SK-N-SH (cell line): ENCODE results near the gene POLR2C. TPM values are rescaled to one million over a fixed set of nuclear protein-coding genes. Genes with fewer than 3 reads are reported as not detected.

Experiments used
- CTCF ChIA-PET: fragments of 300-600, 350-600 bp; formaldehyde crosslinking; extraction: SDS; loops from one replicate; lab custom pipeline; 2021; lab: Yijun Ruan, JAX
- POLR2A ChIA-PET: fragments of 350-600 bp; sonication (Branson Sonifier 250); formaldehyde crosslinking; extraction: SDS; loops from one replicate; lab custom pipeline; 2020; ENCODE audit warnings: antibody characterized with exemption, inconsistent platforms; lab: Yijun Ruan, JAX
- DNase-seq: peaks from one replicate; pipeline ENCODE4 v3.0.0; 2012
- H2AFZ ChIP-seq: fragments of 200-600 bp; sonication (generic); 2 replicates; pipeline ENCODE4 v1.8.1; 2016; ENCODE audit warnings: antibody characterized with exemption, mild to moderate bottlenecking, low read depth
- H3F3A ChIP-seq: fragments of 200-600 bp; sonication (generic); replicated peaks from 2 replicates; pipeline ENCODE3; 2016; ENCODE audit warnings: antibody characterized with exemption, mild to moderate bottlenecking; ENCODE audit not compliant: insufficient read depth
- H3K27ac ChIP-seq, 2 experiments: fragments of 200-500 bp in 1 of 2; fragments of 200-600 bp in 1 of 2; sonication (Bioruptor generic) in 1 of 2; sonication (generic), shearing (Covaris generic) in 1 of 2; 2 replicates each; pipeline versions ENCODE4 v1.5.1 to v1.6.1; 2014 to 2016; ENCODE audit warnings: low read depth in 2 of 2, inconsistent platforms in 1 of 2, low read length in 1 of 2, mild to moderate bottlenecking in 1 of 2, mixed read lengths in 1 of 2
- H3K27me3 ChIP-seq: fragments of 200-600 bp; sonication (generic), shearing (Covaris generic); 2 replicates; pipeline ENCODE4 v1.6.1; 2016; ENCODE audit warnings: mixed run types; ENCODE audit not compliant: insufficient read depth
- H3K36me3 ChIP-seq, 2 experiments: fragments of 200-500 bp in 1 of 2; fragments of 200-600 bp in 1 of 2; sonication (Bioruptor generic) in 1 of 2; sonication (generic) in 1 of 2; replicated peaks in 1 of 2; 2 replicates each; pipeline versions ENCODE3 to v1.5.1; 2014 to 2016; ENCODE audit warnings: low read length in 1 of 2, mild to moderate bottlenecking in 1 of 2; ENCODE audit not compliant: insufficient read depth in 2 of 2, control insufficient read depth in 1 of 2
- H3K4me1 ChIP-seq, 2 experiments: fragments of 200-500 bp in 1 of 2; fragments of 200-600 bp in 1 of 2; sonication (Bioruptor generic) in 1 of 2; sonication (generic), shearing (Covaris generic) in 1 of 2; 2 replicates each; pipeline versions ENCODE4 v1.5.1 to v1.6.1; 2014 to 2016; ENCODE audit warnings: low read depth in 1 of 2, low read length in 1 of 2, mixed run types in 1 of 2; ENCODE audit not compliant: insufficient read depth in 2 of 2, control insufficient read depth in 1 of 2
- H3K4me2 ChIP-seq: fragments of 200-600 bp; sonication (generic), shearing (Covaris generic); 2 replicates; pipeline ENCODE4 v1.6.1; 2017; ENCODE audit warnings: mixed run types
- H3K4me3 ChIP-seq, 2 experiments: fragments of 200-500 bp in 1 of 2; fragments of 200-600 bp in 1 of 2; sonication (Bioruptor generic) in 1 of 2; sonication (generic), shearing (Covaris generic) in 1 of 2; 2 replicates each; pipeline versions ENCODE4 v1.5.1 to v1.8.1; 2014 to 2016; ENCODE audit warnings: low read depth in 2 of 2, inconsistent platforms in 1 of 2, low read length in 1 of 2, mild to moderate bottlenecking in 1 of 2, mixed read lengths in 1 of 2, moderate library complexity in 1 of 2
- H3K79me2 ChIP-seq: fragments of 200-600 bp; sonication (generic); 2 replicates; pipeline ENCODE4 v1.8.1; 2017; ENCODE audit warnings: mild to moderate bottlenecking; ENCODE audit not compliant: insufficient read depth
- H3K9ac ChIP-seq: fragments of 200-600 bp; sonication (generic); 2 replicates; pipeline ENCODE4 v1.6.1; 2017; ENCODE audit warnings: mixed run types
- H3K9me2 ChIP-seq: fragments of 200-600 bp; sonication (generic); 2 replicates; pipeline ENCODE4 v1.6.1; 2017; ENCODE audit warnings: mixed run types
- H3K9me3 ChIP-seq: fragments of 200-600 bp; sonication (generic); 2 replicates; pipeline ENCODE4 v1.6.1; 2017; ENCODE audit warnings: mixed run types, mild to moderate bottlenecking, moderate library complexity
- H4K20me1 ChIP-seq: fragments of 200-600 bp; sonication (generic); 2 replicates; pipeline ENCODE4 v1.6.1; 2017; ENCODE audit warnings: mild to moderate bottlenecking, mixed run types; ENCODE audit not compliant: insufficient read depth
- ELF1 ChIP-seq: IDR thresholded peaks from 2 replicates; pipeline ENCODE4 v1.4.0; 2012
- MXI1 ChIP-seq: IDR thresholded peaks from 2 replicates; pipeline ENCODE4 v1.6.1; 2012; ENCODE audit warnings: mild to moderate bottlenecking, low read depth, low read length, improper control_type of control experiment
- RFX5 ChIP-seq: IDR thresholded peaks from 2 replicates; pipeline ENCODE4 v1.6.1; 2012; ENCODE audit warnings: mild to moderate bottlenecking, improper control_type of control experiment, low read length
- RXRA ChIP-seq: IDR thresholded peaks from 2 replicates; pipeline ENCODE4 v1.4.0; 2012; ENCODE audit warnings: low read depth, mild to moderate bottlenecking, borderline replicate concordance
- SIN3A ChIP-seq: IDR thresholded peaks from 2 replicates; pipeline ENCODE4 v1.6.1; 2012; ENCODE audit warnings: low read depth, mild to moderate bottlenecking, low read length, moderate library complexity, borderline replicate concordance
- TAF1 ChIP-seq: IDR thresholded peaks from 2 replicates; pipeline ENCODE4 v1.6.1; 2012; ENCODE audit warnings: low read depth, mild to moderate bottlenecking, low read length, moderate library complexity, borderline replicate concordance
- YY1 ChIP-seq: IDR thresholded peaks from 2 replicates; pipeline ENCODE4 v1.4.0; 2012; ENCODE audit warnings: low read depth, mild to moderate bottlenecking
- WGBS: methylation state at CpG from one replicate; pipeline ENCODE4 v1.1.6; 2017; ENCODE audit warnings: low lambda C conversion rate; 5-methylcytosine and 5-hydroxymethylcytosine counted together
- polyA plus RNA-seq, 3 experiments: library from polyadenylated mRNA; depleted of rRNA; stranded (reverse); fragments of >200 nt; gene quantifications; 2 replicates each; pipeline ENCODE4 v1.2.3, GENCODE V29; 2012
- TF ChIP-seq, protein P1 (sequence below): fragments of 150-350 bp; IDR thresholded peaks from 2 replicates; pipeline ENCODE4 v1.6.1; 2017; ENCODE audit warnings: antibody characterized with exemption, low read length, low read depth, borderline replicate concordance
- TF ChIP-seq, protein P2 (sequence below): IDR thresholded peaks from 2 replicates; pipeline ENCODE4 v1.4.0; 2012; ENCODE audit warnings: low read depth, borderline replicate concordance
- TF ChIP-seq, protein P3 (sequence below): IDR thresholded peaks from 2 replicates; pipeline ENCODE4 v1.4.0; 2012; ENCODE audit warnings: low read depth

The POLR2C gene
- polyA plus RNA-seq, 1 of the 3 experiments (the other 2 are of a cell fraction) = 160 TPM

DNA sequence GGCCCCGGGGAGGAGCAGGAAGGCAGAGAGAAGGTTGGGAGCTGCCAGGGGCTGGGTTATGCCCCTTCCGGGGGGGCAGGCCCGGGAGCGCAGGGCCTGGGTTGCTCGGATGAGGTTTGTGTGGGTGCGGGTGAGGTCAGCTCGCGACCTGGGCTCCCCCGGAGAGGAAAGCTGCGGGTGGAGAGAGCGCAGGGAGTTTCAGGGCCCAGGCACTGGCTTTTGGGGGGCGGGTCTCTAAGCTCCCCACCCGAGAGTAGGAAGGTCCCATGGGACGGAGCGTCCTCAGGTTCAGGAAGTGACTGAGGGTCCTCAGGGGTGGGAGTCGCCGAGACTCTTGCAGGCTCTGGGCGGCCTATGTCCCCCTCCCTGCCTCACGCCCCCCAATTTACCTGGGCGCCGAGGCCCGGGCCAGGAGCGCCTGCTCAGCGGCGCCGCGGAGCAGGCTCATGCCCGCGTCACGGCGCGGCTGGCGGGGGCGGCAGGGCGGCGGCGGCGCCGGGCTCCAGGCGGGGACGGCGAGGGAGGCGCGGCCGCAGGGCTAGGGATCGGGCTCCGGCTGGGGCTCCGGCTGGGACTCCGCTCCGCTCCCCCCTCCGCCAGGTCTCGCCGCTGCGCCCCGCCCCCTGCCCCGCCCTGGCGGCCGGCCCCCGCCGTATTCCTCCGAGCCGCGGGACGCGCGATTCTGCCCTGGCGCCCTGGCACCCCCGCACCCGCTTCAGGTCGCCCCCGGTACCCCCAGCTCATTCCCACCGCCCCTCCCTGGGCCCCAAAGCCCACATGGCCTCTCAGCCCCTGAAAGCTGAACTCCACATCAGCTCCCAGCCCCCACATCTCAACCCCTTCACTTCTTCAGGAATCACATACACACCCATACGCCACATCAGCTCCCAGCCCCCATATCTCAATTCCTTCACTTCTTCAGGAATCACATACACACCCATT, 23.7 kb downstream of the POLR2C start, which contains the start of gene DOK4:
Gene DOK4, minus strand, starts transcription at position 578 of the 942 bp plus-strand sequence. CDS start 6,986 bp downstream, outside the sequence.
- peak within 1 kb of the TSS; percentile 89 for H2AFZ ChIP-seq
- TF ChIP-seq MXI1 = peak; percentile 34; the same call in 1 of the 2 replicates
- TF ChIP-seq, protein P1, sequence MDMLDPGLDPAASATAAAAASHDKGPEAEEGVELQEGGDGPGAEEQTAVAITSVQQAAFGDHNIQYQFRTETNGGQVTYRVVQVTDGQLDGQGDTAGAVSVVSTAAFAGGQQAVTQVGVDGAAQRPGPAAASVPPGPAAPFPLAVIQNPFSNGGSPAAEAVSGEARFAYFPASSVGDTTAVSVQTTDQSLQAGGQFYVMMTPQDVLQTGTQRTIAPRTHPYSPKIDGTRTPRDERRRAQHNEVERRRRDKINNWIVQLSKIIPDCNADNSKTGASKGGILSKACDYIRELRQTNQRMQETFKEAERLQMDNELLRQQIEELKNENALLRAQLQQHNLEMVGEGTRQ = no peak
- CTCF ChIA-PET = interaction anchor here (0.8 to 21.0 kb wide), 6 partner anchors 9 to 90 kb away, joined by 3 to 354 read pairs (median 5); no protein-coding TSS in a partner anchor

DNA sequence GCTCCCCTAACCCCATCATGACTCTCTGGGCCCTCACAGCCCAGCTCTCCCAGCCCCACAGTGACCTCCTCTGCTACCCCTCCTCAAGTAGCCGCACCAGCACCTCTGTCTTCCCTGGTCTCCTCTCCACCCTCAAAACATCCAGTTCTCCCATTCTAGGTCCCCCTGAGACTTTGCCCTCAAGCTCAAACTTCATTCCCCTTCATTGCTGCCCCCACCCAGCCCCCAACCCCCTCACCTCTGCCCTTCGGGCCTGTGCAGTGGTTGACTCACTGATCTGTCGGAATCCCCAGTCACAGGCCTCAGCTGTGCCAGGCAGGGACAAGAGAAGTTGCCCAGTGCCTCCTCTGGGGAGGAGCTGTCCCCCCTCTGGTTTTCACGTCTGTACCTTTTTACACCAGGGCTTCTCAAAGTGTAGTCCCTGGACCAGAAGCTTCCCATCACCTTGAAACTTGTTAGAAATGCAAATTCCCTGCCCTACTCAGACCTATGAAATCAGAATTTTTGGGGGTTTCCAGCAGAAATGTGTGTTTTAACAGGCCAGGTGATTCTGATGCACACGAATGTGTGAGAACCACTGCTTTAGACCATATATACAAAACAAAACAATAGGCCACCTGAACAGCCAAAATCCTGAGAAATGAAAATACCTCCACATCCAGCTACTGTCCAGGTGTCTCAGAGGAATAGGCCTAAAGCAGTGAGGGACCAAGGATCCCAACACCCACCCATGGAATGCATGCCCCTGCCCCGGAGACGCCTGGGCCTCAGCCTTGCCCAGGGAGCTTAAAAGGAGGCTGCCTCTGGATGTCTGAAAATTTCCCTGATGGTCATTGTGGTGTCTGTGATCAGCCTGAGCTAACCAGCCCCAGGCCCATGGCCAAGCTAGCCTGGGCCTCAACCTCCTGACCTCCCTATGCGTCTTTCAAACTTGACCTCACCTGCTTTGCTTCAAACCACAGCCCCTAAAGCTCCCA, 24.7 kb downstream of the POLR2C start:
- Histone ChIP-seq H3K9me2 (no peaks in the 10 kb centered on the region), H3K9me3 (no peaks in the 10 kb centered on the region), H3K27ac (peak overlapping the region in 1 of 2 experiments; percentile 20; a peak in 1 of 4 replicates), H3K4me3 (peak overlapping the region in 1 of 2 experiments; percentile 51; a peak in 1 of 4 replicates)
- POLR2A ChIA-PET = interaction anchor here (0.9 to 10.0 kb wide), 4 partner anchors 11 to 45 kb away, joined by 3 to 152 read pairs (median 28); no protein-coding TSS in a partner anchor
- TF ChIP-seq, protein P2, sequence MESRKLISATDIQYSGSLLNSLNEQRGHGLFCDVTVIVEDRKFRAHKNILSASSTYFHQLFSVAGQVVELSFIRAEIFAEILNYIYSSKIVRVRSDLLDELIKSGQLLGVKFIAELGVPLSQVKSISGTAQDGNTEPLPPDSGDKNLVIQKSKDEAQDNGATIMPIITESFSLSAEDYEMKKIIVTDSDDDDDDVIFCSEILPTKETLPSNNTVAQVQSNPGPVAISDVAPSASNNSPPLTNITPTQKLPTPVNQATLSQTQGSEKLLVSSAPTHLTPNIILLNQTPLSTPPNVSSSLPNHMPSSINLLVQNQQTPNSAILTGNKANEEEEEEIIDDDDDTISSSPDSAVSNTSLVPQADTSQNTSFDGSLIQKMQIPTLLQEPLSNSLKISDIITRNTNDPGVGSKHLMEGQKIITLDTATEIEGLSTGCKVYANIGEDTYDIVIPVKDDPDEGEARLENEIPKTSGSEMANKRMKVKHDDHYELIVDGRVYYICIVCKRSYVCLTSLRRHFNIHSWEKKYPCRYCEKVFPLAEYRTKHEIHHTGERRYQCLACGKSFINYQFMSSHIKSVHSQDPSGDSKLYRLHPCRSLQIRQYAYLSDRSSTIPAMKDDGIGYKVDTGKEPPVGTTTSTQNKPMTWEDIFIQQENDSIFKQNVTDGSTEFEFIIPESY = no peak
- no peak for TF ChIP-seq RXRA
- no peak for TF ChIP-seq YY1
- TF ChIP-seq TAF1 = no peak
- no peak for TF ChIP-seq RFX5
- no peak for TF ChIP-seq ELF1
- TF ChIP-seq, protein P3, sequence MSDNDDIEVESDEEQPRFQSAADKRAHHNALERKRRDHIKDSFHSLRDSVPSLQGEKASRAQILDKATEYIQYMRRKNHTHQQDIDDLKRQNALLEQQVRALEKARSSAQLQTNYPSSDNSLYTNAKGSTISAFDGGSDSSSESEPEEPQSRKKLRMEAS = no peak
- TF ChIP-seq SIN3A = no peak
- TF ChIP-seq, all 33 proteins: peak for 0
- Histone ChIP-seq H3K9ac (no peak overlapping the region), H4K20me1 (no peaks in the 10 kb centered on the region), H2AFZ (peak overlapping the region; percentile 89), H3F3A (no peaks in the 10 kb centered on the region), H3K27me3 (no peaks in the 10 kb centered on the region), H3K4me1 (peaks cover 0 to 39% of the 10 kb centered on the region in 2 experiments; a peak in 1 of 4 replicates), H3K79me2 (no peaks in the 10 kb centered on the region; the same call in 1 of the 2 replicates), H3K36me3 (no peaks in the 10 kb centered on the region), H3K4me2 (peak overlapping the region; percentile 67)
- DNase-seq = no peak
- 79% methylated on average over 8 of the region's 8 CpGs for WGBS
- CTCF ChIA-PET = interaction anchor here (0.6 to 21.0 kb wide), 9 partner anchors 8 to 70 kb away, joined by 3 to 354 read pairs (median 4); partner anchors contain the start of gene POLR2C

More for the DNA sequence above, 23.7 kb downstream of the POLR2C start, which contains the start of gene DOK4:
- Histone ChIP-seq H3K9me2 (no peaks in the 10 kb centered on the region), H3K36me3 (no peaks in the 10 kb centered on the region), H3K27me3 (no peaks in the 10 kb centered on the region), H3K4me1 (peaks cover 0 to 42% of the 10 kb centered on the region in 2 experiments; a peak in 1 of 4 replicates), H3K4me3 (peak within 1 kb of the TSS; percentile 67 to 83), H4K20me1 (no peaks in the 10 kb centered on the region), H3K9me3 (no peaks in the 10 kb centered on the region), H3F3A (peaks cover 4% of the 10 kb centered on the region), H3K4me2 (peak within 1 kb of the TSS; percentile 97), H3K27ac (peak within 1 kb of the TSS in 1 of 2 experiments; percentile 94; a peak in 2 of 4 replicates), H3K79me2 (no peaks in the 10 kb centered on the region; the same call in 1 of the 2 replicates), H3K9ac (peak within 1 kb of the TSS; percentile 64)
- DNase-seq = peak; percentile 98
- WGBS = 4% methylated on average over 23 of the region's 73 CpGs
- POLR2A ChIA-PET = interaction anchor here (1.0 to 10.0 kb wide), 5 partner anchors 13 to 31 kb away, joined by 4 to 152 read pairs (median 10); partner anchors contain the start of gene POLR2C
